Activated naive CD4-positive, alpha-beta T cell treated with anti-CD3 and anti-CD28 coated beads, Interleukin-2, amount 50 U/mL, for 72 hours (primary cell): Measurements from ENCODE around the gene POLR2A. TPM values are rescaled to one million over a fixed set of nuclear protein-coding genes. Genes with fewer than 3 reads are reported as not detected.

ENCODE experiments used
- ATAC-seq, 2 donors: fragments of 150-1000 bp; cut with Tn5 transposase; 2 replicates each; pipeline ENCODE4 v1.10.0; 2021; ENCODE audit warnings: mild to moderate bottlenecking in 2 of 2, moderate library complexity in 2 of 2
- DNase-seq, 2 donors: peaks; one replicate each; pipeline ENCODE4 v3.0.0; 2021 to 2022; ENCODE audit warnings: low spot score in 2 of 2
- H3K27ac Mint-ChIP-seq, 2 donors: one replicate each; pipeline ENCODE4 v1.8.0; 2022; ENCODE audit warnings: mild to moderate bottlenecking in 2 of 2, mixed read lengths in 2 of 2
- H3K36me3 Mint-ChIP-seq, 2 donors: one replicate each; pipeline ENCODE4 v1.8.0; 2022; ENCODE audit warnings: mixed read lengths in 2 of 2
- H3K9me3 Mint-ChIP-seq, 2 donors: one replicate each; pipeline ENCODE4 v1.8.0; 2022; ENCODE audit warnings: mixed read lengths in 2 of 2
- total RNA-seq, 2 donors: library from RNA; stranded (reverse); gene quantifications; one replicate each; pipeline ENCODE4 v1.2.3, GENCODE V29; 2022

POLR2A gene
- total RNA-seq, 2 donors from 2014 or later: 280 to 333 TPM

DNA sequence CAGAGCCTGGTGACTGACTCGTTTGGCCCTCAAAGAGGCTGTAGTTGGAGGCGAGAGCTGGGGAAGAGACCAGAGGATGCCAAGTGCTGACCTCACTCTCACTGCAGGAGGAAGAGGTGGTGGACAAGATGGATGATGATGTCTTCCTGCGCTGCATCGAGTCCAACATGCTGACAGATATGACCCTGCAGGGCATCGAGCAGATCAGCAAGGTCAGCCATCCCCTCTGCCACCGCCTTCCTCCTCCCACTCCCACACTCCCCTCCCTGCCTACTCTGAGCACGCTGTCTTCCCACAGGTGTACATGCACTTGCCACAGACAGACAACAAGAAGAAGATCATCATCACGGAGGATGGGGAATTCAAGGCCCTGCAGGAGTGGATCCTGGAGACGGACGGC is 26.9 kb downstream of the POLR2A start:
- Mint-ChIP-seq H3K9me3 (no peaks in the 10 kb centered on the region), H3K36me3 (peaks cover 16 to 20% of the 10 kb centered on the region in 2 donors), H3K27ac (peak overlapping the region; percentile 3 to 55)
- ATAC-seq (peak in 1 of 2 donors; percentile 5), DNase-seq (no peak)

DNA sequence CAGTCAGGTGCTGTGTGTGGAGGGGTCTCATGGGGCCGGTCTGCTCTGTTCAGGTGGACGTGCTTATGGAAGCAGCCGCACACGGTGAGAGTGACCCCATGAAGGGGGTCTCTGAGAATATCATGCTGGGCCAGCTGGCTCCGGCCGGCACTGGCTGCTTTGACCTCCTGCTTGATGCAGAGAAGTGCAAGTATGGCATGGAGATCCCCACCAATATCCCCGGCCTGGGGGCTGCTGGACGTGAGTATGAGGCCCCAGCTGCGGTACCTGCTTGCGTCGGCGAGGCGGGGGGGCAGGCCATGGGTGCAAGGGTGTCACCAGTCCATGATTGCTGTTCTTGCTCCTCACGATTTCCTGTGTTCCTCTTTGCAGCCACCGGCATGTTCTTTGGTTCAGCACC is 27.9 kb downstream of the POLR2A start:
- no peak for DNase-seq
- H3K36me3 Mint-ChIP-seq: peaks cover 16 to 20% of the 10 kb centered on the region in 2 donors
- H3K27ac Mint-ChIP-seq: no peak overlapping the region
- no peak for ATAC-seq
- no peaks in the 10 kb centered on the region for H3K9me3 Mint-ChIP-seq

GRCh38 chr17:7512824-7513540 is 28.8 kb downstream of the POLR2A start:
- H3K9me3 Mint-ChIP-seq: no peaks in the 10 kb centered on the region
- peak in 1 of 2 donors; percentile 8 for ATAC-seq
- peak overlapping the region in 1 of 2 donors; percentile 76 for H3K27ac Mint-ChIP-seq
- peaks cover 16 to 20% of the 10 kb centered on the region in 2 donors for H3K36me3 Mint-ChIP-seq
- no peak for DNase-seq

GRCh38 chr17:7513850-7514419 is 29.8 kb downstream of the POLR2A start:
- no peaks in the 10 kb centered on the region for H3K9me3 Mint-ChIP-seq
- DNase-seq: no peak
- H3K27ac Mint-ChIP-seq: no peak overlapping the region
- H3K36me3 Mint-ChIP-seq: peaks cover 12 to 16% of the 10 kb centered on the region in 2 donors
- peak in 1 of 2 donors; percentile 17 for ATAC-seq

DNA sequence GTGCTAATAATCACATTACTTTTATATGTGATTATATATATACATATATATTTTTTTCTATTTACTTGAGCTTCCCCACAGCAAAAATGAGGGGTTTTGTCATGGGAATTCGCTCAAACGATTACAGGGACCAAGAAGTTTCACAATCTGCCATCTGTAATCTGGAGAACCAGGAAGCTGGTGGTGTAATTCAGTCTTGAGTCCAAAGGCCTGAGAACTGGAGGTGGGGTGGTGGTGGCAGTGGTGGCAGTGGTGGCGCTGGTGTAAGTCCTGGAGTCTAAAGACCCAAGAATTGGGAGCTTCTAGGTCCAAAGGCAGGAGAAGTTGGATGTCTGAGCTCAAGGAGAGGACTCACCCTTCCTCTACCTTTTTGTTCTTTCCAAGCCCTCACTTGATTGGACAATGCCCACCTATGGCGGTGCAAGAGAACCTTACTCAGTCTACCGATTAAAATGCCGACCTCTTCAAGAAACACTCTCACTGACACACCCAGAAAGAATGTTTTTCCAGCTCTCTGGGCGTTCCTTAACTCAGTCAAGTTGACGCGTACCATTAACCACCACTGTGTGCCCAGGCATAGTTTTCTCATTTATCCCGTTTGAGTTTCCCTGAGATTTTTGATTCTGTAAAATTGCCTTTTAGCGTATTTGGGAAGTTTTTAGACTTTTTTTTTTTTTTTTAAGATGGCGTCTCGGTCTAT is 31.9 kb downstream of the POLR2A start:
- ATAC-seq (no peak), DNase-seq (no peak)
- no peak overlapping the region for H3K27ac Mint-ChIP-seq
- H3K9me3 Mint-ChIP-seq: no peaks in the 10 kb centered on the region
- peaks cover 3 to 6% of the 10 kb centered on the region in 2 donors for H3K36me3 Mint-ChIP-seq

GRCh38 chr17:7523033-7523432 is 38.9 kb downstream of the POLR2A start:
- peak; percentile 76 for ATAC-seq
- DNase-seq: peak in 1 of 2 donors; percentile 58
- Mint-ChIP-seq H3K27ac (peak overlapping the region in 1 of 2 donors; percentile 39), H3K9me3 (no peaks in the 10 kb centered on the region), H3K36me3 (peaks cover 0 to 12% of the 10 kb centered on the region in 2 donors)

- H3K36me3 Mint-ChIP-seq: peaks cover 4 to 20% of the 10 kb centered on the region in 2 donors
- H3K27ac Mint-ChIP-seq: no peak overlapping the region
- H3K9me3 Mint-ChIP-seq: peaks cover 0 to 11% of the 10 kb centered on the region in 2 donors
- DNase-seq (no peak), ATAC-seq (no peak)
Measured at GRCh38 chr17:7528842-7529241, 44.7 kb downstream of the POLR2A start.

- ATAC-seq (no peak), DNase-seq (no peak)
- Mint-ChIP-seq H3K9me3 (peaks cover 0 to 11% of the 10 kb centered on the region in 2 donors), H3K27ac (no peak overlapping the region), H3K36me3 (peaks cover 4 to 20% of the 10 kb centered on the region in 2 donors)
Measured at GRCh38 chr17:7530023-7530900, 46.1 kb downstream of the POLR2A start.

- Mint-ChIP-seq H3K27ac (no peak overlapping the region), H3K36me3 (no peaks in the 10 kb centered on the region), H3K9me3 (no peaks in the 10 kb centered on the region)
- no peak for ATAC-seq
- DNase-seq: no peak
Measured at GRCh38 chr17:7538050-7538449, 53.9 kb downstream of the POLR2A start.

GRCh38 chr17:7538891-7539545 is 54.9 kb downstream of the POLR2A start:
- no peak for DNase-seq
- ATAC-seq: no peak
- H3K36me3 Mint-ChIP-seq: no peaks in the 10 kb centered on the region

DNA sequence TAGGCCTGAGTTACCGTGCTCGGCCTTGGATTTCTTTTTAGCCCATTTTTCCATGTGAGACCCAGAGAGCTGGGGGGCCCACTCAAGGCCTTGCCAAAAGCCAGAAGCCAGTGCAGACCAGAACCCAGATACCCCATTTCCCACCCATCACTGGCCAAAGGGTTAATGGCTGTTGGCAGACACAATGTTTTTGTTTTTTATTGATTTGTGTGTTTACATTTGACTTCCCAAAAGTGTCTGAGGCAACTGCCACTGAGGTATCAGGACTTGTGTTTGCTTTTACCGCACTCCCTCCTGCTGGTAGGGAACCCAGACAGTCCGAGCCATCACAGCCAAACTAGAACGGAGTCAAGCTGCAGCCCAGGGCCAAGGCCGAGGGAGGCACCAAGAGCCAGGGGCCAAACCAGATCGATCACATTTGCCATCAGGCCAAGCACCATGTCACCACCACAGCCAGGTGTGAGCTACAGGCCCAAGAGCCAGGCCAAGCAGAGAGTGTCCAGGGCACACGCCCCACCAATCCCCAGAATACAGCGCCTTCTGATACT is 57.0 kb downstream of the POLR2A start:
- DNase-seq: no peak
- ATAC-seq: no peak
- H3K27ac Mint-ChIP-seq: no peak overlapping the region
- H3K9me3 Mint-ChIP-seq: no peaks in the 10 kb centered on the region
- H3K36me3 Mint-ChIP-seq: no peaks in the 10 kb centered on the region

More at GRCh38 chr17:7538891-7539545, 54.9 kb downstream of the POLR2A start:
- no peak overlapping the region for H3K27ac Mint-ChIP-seq
- H3K9me3 Mint-ChIP-seq: no peaks in the 10 kb centered on the region

DNA sequence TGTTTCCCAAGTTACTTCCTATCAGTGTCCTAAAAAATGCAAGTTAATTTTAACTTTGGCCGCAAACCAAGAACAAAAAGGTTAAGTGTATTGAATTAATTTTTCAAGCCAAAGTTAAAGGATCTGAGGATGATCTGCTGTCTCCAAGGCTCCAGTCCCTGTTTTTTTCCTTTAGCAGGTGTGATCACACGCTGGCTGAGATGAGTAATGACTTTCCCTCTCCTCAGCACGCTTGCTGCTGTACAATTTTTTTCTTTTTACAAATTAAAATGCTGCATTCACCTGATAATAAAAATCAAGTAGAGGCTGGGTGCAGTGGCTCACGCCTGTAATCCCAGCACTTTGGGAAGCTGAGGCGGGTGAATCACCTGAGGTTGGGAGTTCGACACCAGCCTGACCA is 60.7 kb downstream of the POLR2A start:
- no peak overlapping the region for H3K27ac Mint-ChIP-seq
- ATAC-seq (no peak), DNase-seq (no peak)
- H3K9me3 Mint-ChIP-seq: no peaks in the 10 kb centered on the region
- H3K36me3 Mint-ChIP-seq: peaks cover 4 to 5% of the 10 kb centered on the region in 2 donors

DNA sequence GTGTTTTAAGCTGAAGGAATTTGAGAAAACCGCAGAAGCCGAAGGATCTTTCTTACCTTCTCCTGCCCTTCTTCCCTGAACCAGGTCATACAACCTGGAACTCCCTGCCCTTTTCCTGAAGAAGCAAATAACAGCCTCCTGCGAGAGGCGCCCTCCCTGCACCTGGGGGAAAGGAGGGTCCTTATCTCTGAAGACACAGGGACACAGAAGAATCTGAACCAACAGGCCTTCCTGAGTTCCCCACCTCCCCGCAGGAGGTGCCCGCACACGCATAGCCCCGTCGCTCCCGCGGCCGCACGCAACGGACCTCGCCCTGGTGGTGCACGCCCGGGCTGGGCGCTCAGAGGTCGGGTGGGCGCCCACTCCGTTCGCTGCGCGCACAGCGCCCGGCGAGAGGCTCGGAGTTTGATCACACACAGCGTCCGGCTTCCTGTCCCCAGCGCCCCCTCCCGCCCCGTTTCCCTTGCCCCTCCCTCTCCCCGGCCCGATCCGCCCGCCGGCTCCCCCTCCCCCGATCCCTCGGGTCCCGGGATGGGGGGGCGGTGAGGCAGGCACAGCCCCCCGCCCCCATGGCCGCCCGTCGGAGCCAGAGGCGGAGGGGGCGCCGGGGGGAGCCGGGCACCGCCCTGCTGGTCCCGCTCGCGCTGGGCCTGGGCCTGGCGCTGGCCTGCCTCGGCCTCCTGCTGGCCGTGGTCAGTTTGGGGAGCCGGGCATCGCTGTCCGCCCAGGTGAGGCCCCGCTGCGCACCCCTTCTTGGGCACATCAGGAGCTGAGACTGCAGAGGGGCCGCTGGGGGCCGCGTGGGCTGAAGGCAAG is 64.6 kb downstream of the POLR2A start, which contains the start of gene TNFSF12:
TNFSF12 (plus strand) TSS at position 474 of the 816 bp plus-strand sequence; CDS start at position 570, 96 bp downstream.
- ATAC-seq (peak; percentile 61 to 66), DNase-seq (peak in 1 of 2 donors; percentile 44)
- Mint-ChIP-seq H3K36me3 (peaks cover 10 to 11% of the 10 kb centered on the region in 2 donors), H3K9me3 (no peaks in the 10 kb centered on the region), H3K27ac (peak within 1 kb of the TSS; percentile 32 to 68)
